Sigmoid colon (tissue), 7 donors: ENCODE results near the gene GAS2L3. TPM values are rescaled to one million over a fixed set of nuclear protein-coding genes. Genes with fewer than 3 reads are reported as not detected.

ENCODE experiments used
- DNase-seq: peaks from one replicate; pipeline ENCODE4 v3.0.0-alpha.2; 2019
- H3K27ac ChIP-seq, 4 donors: fragments of 200-600 bp; sonication (generic); one replicate each; pipeline ENCODE4 v1.5.1; 2016 to 2019; ENCODE audit warnings: mild to moderate bottlenecking in 1 of 4
- H3K27me3 ChIP-seq, 3 donors: fragments of 200-600 bp; sonication (generic); one replicate each; pipeline ENCODE4 v1.5.1; 2019; ENCODE audit warnings: mild to moderate bottlenecking in 1 of 3
- H3K36me3 ChIP-seq, 4 donors: fragments of 200-600 bp; sonication (generic); one replicate each; pipeline ENCODE4 v1.5.1; 2016 to 2019
- H3K4me1 ChIP-seq, 4 donors: fragments of 200-600 bp; sonication (generic); one replicate each; pipeline ENCODE4 v1.5.1; 2017 to 2019
- H3K4me3 ChIP-seq, 4 donors: fragments of 200-600 bp; sonication (generic); one replicate each; pipeline ENCODE4 v1.5.1; 2017 to 2019; ENCODE audit warnings: mild to moderate bottlenecking in 2 of 4, moderate library complexity in 1 of 4
- H3K9me3 ChIP-seq, 4 donors: fragments of 200-600 bp in 3 of 4; sonication (generic) in 3 of 4; one replicate each; pipeline versions ENCODE4 v1.5.1 to v1.6.1; 2013 to 2019
- EP300 ChIP-seq, 4 donors: sonication (generic); formaldehyde crosslinking; IDR thresholded peaks; one replicate each; pipeline ENCODE4 v1.6.1; 2017; ENCODE audit warnings: antibody characterized with exemption in 4 of 4
- POLR2A ChIP-seq, 2 donors: fragments of 450-650 bp; IDR thresholded peaks; one replicate each; pipeline ENCODE4 v1.6.1; 2016; ENCODE audit warnings: antibody characterized with exemption in 2 of 2, mild to moderate bottlenecking in 2 of 2, moderate library complexity in 2 of 2
- POLR2AphosphoS5 ChIP-seq, 4 donors: sonication (generic); formaldehyde crosslinking; IDR thresholded peaks; one replicate each; pipeline ENCODE4 v1.6.1; 2017; ENCODE audit warnings: antibody characterized with exemption in 4 of 4
- WGBS, 2 donors: extraction: QIAGEN DNeasy Blood & Tissue Kit; methylation state at CpG; one replicate each; pipeline ENCODE4 v1.1.7; 2013; 5-methylcytosine and 5-hydroxymethylcytosine counted together
- intact Hi-C: fragments of 100-400 bp; cut with DNase I; formaldehyde crosslinking; loops from one replicate; pipeline ENCODE4 v1.15.1; 2023
- polyA plus RNA-seq, 3 donors: library from polyadenylated mRNA; stranded (reverse); fragments of 200-250 nt; gene quantifications; one replicate each; pipeline ENCODE4 v1.2.3, GENCODE V29; 2013
- small RNA-seq, 3 donors: library from RNA; depleted of rRNA; stranded (forward); fragments of <200 nt; gene quantifications; one replicate each; pipeline ENCODE3, GENCODE V24; 2016
- total RNA-seq, 4 donors: library from RNA; depleted of rRNA; stranded (reverse); fragments of >200 nt; gene quantifications; one replicate each; pipeline ENCODE4 v1.1.0, GENCODE V29; 2016
- TF ChIP-seq, protein P1 (sequence below), 4 experiments: fragments of 450-650 bp in 3 of 4; fragments of 200-600 bp in 1 of 4; IDR thresholded peaks; one replicate each; pipeline ENCODE4 v1.5.1; 2016 to 2019; ENCODE audit warnings: antibody characterized with exemption in 4 of 4, mild to moderate bottlenecking in 3 of 4, moderate library complexity in 2 of 4
- donor health status: healthy with polysubstance abuse.
- donor health status: Bipolar disorder and iron deficiency.
- donor health status: healthy.

The GAS2L3 gene
- total and polyA plus RNA-seq, 7 donors: 1.6 to 6.1 (median 5.4) TPM

DNA sequence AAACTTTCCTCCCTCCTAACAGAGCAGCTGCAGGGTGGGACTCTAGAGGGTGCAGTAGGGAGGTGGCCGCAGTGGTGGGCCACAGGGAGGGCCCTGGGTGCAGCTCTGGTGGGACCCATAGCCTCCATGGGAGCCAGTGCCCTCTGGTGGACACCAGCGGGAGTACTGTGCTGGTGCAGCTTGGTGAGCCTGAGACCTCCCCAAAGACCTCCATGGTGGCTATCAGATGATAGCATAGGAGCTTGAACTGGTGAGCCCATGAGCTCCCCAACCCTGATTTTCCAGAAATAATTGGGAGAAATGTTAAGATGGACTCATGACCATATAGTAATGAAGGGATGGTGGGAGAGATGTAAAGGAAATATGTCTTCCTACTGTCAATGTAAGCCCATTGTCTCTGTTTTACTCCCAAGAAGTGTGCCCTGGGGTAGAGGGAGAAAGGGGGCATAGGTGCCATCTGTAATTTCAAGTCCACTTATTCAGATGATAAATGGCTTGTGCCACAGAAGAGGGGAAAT, 98.7 kb downstream of the GAS2L3 start:
- Histone ChIP-seq H3K9me3 (no peaks in the 10 kb centered on the region), H3K27ac (no peak overlapping the region), H3K4me3 (no peak overlapping the region), H3K4me1 (peaks cover 0 to 6% (median 0%) of the 10 kb centered on the region in 4 donors), H3K36me3 (no peaks in the 10 kb centered on the region), H3K27me3 (peaks cover 0 to 4% (median 0%) of the 10 kb centered on the region in 3 donors)
- TF ChIP-seq EP300 (IDR thresholded peaks at IDR 0.05) (no peak), POLR2A (IDR thresholded peaks at IDR 0.05) (no peak), POLR2AphosphoS5 (IDR thresholded peaks at IDR 0.05) (no peak)
- TF ChIP-seq, protein P1, sequence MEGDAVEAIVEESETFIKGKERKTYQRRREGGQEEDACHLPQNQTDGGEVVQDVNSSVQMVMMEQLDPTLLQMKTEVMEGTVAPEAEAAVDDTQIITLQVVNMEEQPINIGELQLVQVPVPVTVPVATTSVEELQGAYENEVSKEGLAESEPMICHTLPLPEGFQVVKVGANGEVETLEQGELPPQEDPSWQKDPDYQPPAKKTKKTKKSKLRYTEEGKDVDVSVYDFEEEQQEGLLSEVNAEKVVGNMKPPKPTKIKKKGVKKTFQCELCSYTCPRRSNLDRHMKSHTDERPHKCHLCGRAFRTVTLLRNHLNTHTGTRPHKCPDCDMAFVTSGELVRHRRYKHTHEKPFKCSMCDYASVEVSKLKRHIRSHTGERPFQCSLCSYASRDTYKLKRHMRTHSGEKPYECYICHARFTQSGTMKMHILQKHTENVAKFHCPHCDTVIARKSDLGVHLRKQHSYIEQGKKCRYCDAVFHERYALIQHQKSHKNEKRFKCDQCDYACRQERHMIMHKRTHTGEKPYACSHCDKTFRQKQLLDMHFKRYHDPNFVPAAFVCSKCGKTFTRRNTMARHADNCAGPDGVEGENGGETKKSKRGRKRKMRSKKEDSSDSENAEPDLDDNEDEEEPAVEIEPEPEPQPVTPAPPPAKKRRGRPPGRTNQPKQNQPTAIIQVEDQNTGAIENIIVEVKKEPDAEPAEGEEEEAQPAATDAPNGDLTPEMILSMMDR (IDR thresholded peaks at IDR 0.05): peak in 1 of 4 experiments; percentile 32
- intact Hi-C loops: no loop called here
- WGBS, 2 donors: 53 to 74% methylated on average over 2 of the region's 2 CpGs
- no peak for DNase-seq

DNA sequence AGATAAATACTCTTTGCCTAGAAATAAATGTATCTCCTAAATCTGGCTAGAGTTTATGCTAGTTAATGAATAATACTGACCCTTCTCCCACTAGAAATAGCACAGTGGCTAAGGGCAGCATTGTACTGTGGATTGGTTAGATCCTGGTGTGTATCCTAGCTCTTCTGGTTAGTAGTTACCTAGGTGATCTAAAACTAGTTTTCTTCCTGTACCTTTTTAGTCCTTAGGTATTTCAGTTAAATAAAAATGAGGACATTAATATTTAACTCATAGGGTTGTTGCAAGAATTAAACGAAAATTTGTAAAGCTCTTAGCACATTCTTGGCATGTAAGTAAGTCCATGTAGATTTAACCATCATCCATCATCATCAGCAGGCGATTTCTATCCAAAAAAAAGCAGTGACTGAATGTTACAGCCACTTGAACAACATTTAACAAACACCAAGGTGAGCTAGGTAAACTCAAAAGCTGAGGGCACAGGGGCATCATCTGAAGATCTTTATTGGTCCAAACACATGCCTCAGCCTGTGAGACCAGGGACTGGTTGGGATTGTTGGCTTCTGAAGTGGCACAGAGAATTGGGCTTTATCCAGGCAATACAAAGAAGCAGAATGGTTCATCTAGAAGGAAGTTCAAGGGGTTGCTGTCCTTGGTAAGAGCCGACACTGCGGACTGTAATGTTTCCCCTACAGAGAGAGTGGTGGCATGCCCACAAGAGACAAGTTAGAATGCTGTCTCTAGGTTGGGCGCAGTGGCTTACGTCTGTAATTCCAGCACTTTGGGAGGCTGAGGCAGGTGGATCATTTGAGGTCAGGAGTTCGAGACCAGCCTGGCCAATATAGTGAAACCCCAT, 100.8 kb downstream of the GAS2L3 start:
- Histone ChIP-seq H3K4me3 (no peak overlapping the region), H3K27ac (no peak overlapping the region), H3K4me1 (peaks cover 0 to 6% (median 0%) of the 10 kb centered on the region in 4 donors), H3K36me3 (no peaks in the 10 kb centered on the region), H3K9me3 (no peaks in the 10 kb centered on the region), H3K27me3 (no peaks in the 10 kb centered on the region)
- TF ChIP-seq POLR2AphosphoS5 (IDR thresholded peaks at IDR 0.05): no peak
- TF ChIP-seq, protein P1 (IDR thresholded peaks at IDR 0.05): no peak
- TF ChIP-seq POLR2A (IDR thresholded peaks at IDR 0.05): no peak
- no peak for TF ChIP-seq EP300 (IDR thresholded peaks at IDR 0.05)
- intact Hi-C loops: no loop called here
- WGBS, 2 donors: 68 to 78% methylated on average over 7 of the region's 7 CpGs
- no peak for DNase-seq

Small RNAs within 50 kb of the gene (small RNA-seq; reads per million reads assigned to genes)
- gene AC010200.2: 0 reads per million in 3 donors

Other genes starting within 250 kb of the GAS2L3 start
- gene SLC17A8, start 216.6 kb upstream of the GAS2L3 start, total RNA-seq: not detected
- 1 to 10 TPM in 1 of 3 donors, under 1 TPM in 2; 0.60 to 2.3 (median 0.90) TPM for gene SLC17A8, start 216.6 kb upstream of the GAS2L3 start, polyA plus RNA-seq
- gene NR1H4, start 99.8 kb upstream of the GAS2L3 start, total RNA-seq: not detected
- gene NR1H4, start 99.8 kb upstream of the GAS2L3 start, polyA plus RNA-seq: 10 to 100 TPM in 1 of 3 donors, 1 to 10 TPM in 2; 4.5 to 43.9 (median 9.6) TPM
- 1 to 10 TPM in 2 of 4 donors, under 1 TPM in 2; 0.16 to 3.3 (median 0.92) TPM for gene ANO4, start 221.1 kb downstream of the GAS2L3 start, total RNA-seq
- under 1 TPM in 1 of 3 donors, not detected in 2; 0.09 TPM for gene ANO4, start 221.1 kb downstream of the GAS2L3 start, polyA plus RNA-seq